GM19193 (cell line): ENCODE results near the gene MYO19.
A peak's percentile ranks its signal among the peaks of the same experiment; 100 is the strongest.

Experiments
- POLR2A ChIP-seq: IDR thresholded peaks from 4 replicates; pipeline ENCODE4 v1.6.1; 2011; ENCODE audit not compliant: insufficient read depth, insufficient read length; ENCODE audit errors: extremely low read depth

The MYO19 gene

DNA sequence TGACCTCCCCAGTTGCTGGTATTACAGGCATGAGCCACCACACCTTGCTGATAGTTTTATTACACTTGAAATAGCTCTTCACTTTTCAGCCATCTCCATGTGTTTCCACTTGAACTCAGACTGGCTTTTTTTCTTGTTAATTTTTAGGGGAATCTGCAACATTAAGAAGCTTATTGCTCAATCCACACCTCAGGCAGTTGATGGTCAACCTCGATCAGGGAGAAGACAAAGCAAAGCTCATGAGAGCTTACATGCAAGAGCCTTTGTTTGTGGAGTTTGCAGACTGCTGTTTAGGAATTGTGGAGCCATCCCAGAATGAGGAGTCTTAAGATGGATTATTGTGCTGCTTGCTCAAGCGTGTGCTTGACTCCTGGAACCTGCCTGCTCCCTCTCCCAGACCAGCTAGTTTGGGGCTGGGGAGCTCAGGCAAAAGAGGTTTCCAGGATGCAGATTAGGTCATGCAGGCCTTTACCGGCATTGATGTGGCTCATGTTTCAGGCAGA, 39.5 kb downstream of the MYO19 start:
- TF ChIP-seq POLR2A, result no peak

DNA sequence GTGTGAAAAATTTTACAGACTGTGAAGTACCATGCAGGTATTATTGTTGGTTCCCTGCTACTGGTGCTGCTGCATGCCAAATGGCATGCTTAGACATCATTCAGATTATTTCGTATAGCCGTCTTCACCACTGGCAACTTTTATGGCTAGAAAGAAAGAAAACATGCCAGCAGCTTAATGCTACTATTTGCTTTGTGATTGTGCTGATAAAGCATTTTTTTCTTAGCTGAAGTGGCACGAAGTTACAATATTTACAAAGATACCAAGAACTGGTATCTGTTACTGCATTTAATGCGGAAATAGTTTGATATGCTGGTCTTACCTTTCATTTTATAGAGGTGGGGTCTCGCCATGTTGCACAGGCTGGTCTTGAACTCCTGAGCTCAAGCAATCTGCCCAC, 40.0 kb downstream of the MYO19 start:
- TF ChIP-seq POLR2A, result no peak

DNA sequence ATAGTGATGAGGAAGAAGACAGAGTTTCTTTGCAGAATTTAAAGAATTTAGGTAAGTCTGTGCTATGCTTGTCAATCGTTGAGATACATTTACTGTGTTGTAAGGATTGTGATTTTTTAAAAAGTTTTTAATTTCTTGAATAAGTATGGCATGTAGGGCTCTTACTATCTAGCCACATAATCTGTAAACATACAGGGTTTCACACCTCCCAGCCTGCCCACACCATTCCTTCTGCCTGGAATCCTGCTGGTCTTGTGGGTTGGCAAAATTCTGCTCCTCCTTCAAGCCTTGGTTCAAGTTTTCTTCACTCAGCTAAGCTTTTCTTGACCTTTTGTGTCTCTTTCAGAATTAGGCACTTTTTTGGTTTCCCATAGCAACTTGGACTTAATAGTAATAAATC, 40.7 kb downstream of the MYO19 start:
- no peak for TF ChIP-seq POLR2A

GRCh38 chr17:36486204-36487194, 48.2 kb downstream of the MYO19 start, which contains the start of gene ZNHIT3:
ZNHIT3 (plus strand) TSS chr17:36486681; CDS start chr17:36486700, 19 bp downstream.
- peak; percentile 80 for TF ChIP-seq POLR2A

GRCh38 chr17:36485805-36486203, 48.9 kb downstream of the MYO19 start:
- no peak for TF ChIP-seq POLR2A

DNA sequence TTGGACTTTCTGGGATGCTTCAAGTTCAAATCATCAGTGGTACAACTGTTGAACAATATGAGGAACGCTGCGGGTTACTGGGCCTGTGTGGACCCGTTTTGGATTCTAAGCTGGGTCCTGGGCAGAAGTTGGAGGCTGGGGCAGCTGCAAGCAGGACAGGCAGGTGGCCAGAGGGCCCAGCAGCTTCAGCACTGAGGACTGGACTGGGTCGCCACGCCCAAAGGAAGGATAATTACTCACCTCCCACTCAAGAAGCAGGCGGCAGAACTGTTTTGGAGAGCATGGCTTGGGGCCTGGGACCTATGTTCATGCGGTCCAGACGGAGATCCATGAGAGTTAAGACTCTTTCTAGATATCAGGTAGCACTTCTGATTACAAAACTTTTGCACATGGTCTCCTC, 49.6 kb downstream of the MYO19 start:
- TF ChIP-seq POLR2A, result no peak

GRCh38 chr17:36482611-36483504, 51.8 kb downstream of the MYO19 start:
- TF ChIP-seq POLR2A, result no peak

- TF ChIP-seq POLR2A, result no peak
Observed at GRCh38 chr17:36481829-36482228, 52.8 kb downstream of the MYO19 start.

DNA sequence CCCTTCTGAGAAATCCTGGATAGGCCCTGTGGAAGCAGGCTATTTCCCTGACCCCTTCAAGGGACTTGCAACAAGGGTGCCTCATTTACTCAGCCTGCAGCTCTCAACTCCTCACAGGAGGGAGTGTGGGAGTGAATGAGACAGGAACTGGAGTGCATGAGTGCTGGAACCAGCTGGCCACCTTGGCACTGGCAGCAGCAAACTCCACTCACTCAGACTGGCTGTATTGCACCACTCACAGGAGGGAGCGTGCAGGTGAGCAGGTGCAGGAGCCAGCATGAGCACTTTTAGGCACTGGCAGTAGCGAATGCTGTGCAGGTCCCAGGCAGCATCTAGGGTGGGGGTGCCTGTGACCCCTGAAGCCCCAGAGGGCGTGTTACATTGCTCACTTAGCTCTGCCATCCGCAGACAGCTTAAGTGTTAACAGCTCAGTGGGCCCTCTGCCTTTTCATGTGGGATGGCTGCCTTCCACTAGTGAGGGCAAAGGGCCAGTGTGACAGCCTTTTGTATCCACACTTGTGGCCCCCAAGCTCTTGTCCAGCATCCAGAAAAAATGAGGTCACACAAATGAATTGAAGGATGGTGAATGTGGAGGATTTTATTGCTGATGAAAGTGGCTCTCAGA, 59.2 kb downstream of the MYO19 start:
- no peak for TF ChIP-seq POLR2A

GRCh38 chr17:36474571-36474970, 60.1 kb downstream of the MYO19 start:
- no peak for TF ChIP-seq POLR2A

DNA sequence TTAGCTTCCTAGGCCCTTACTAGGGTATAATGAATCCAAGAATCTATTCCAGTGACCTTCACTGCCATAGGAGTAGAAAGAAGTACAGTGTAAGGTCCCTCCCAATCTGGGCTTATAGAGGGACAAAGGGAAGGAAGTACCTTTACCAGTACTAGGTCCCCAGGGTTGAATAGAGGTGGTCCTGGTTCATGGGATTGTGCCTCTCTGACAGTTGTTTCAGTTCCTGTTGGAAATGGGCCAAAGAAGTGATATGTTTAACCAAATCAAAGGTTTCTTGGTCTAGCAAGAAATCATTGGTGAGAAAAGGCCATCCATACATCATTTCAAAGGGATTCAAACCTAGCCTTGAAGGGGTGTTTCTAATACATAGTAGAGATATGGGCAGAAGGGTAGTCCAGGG, 64.2 kb downstream of the MYO19 start:
- no peak for TF ChIP-seq POLR2A

DNA sequence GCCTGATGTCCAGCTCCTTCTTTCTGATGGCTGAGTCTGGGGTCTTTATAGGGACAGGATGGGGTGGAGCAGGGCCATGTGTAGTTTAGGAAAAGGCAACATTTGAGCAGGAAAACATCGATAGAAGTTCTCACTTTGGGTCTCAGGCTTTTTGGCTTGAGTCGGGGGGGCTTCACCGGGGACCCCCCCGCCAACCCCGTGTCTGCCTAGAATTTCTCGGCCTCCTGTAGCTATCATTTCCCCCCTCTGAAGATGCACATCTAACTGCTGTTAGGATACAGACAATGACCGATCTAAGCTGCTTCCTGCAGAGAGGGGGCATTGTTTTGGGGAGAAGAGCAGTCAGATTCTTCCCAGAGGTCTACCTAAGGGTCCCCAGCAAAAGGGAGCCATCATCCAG, 64.9 kb downstream of the MYO19 start:
- TF ChIP-seq POLR2A, result no peak

GRCh38 chr17:36468903-36469635, 65.6 kb downstream of the MYO19 start:
- TF ChIP-seq POLR2A, result no peak

- TF ChIP-seq POLR2A, result no peak
Observed at GRCh38 chr17:36464765-36465088, 69.9 kb downstream of the MYO19 start.
